Gastroesophageal sphincter (tissue), 3 donors: ENCODE results near the gene SFT2D2.

Experiments
- CTCF ChIP-seq, 4 experiments: fragments of 200-600 bp in 2 of 4; fragments of 450-650 bp in 2 of 4; sonication (generic) in 1 of 4; IDR thresholded peaks; one replicate each; pipeline ENCODE4 v1.5.1; 2017 to 2019; ENCODE audit warnings: antibody characterized with exemption in 4 of 4, mild to moderate bottlenecking in 2 of 4, moderate library complexity in 2 of 4
- EP300 ChIP-seq: sonication (generic); formaldehyde crosslinking; IDR thresholded peaks from one replicate; pipeline ENCODE4 v1.6.1; 2017; ENCODE audit warnings: antibody characterized with exemption, mild to moderate bottlenecking
- POLR2A ChIP-seq, 2 donors: fragments of 450-650 bp; IDR thresholded peaks; one replicate each; pipeline ENCODE4 v1.6.1; 2017; ENCODE audit warnings: antibody characterized with exemption in 2 of 2, mild to moderate bottlenecking in 2 of 2, moderate library complexity in 1 of 2
- POLR2AphosphoS5 ChIP-seq: sonication (generic); formaldehyde crosslinking; IDR thresholded peaks from one replicate; pipeline ENCODE4 v1.6.1; 2017; ENCODE audit warnings: antibody characterized with exemption

- no peak for TF ChIP-seq CTCF (IDR thresholded peaks at IDR 0.05)
- TF ChIP-seq POLR2AphosphoS5, result no peak
- TF ChIP-seq POLR2A (IDR thresholded peaks at IDR 0.05), result no peak
- no peak for TF ChIP-seq EP300
Measured at GRCh38 chr1:168285971-168286927, 60.4 kb downstream of the SFT2D2 start.
